Panc1 (cell line): ENCODE measurements around the gene SDF2L1. TPM values are rescaled to one million over a fixed set of nuclear protein-coding genes. Genes with fewer than 3 reads are reported as not detected.

Experiments used
- ATAC-seq: fragments of 200-7000 bp; cut with Tn5 transposase; 2 replicates; pipeline ENCODE4 v1.9.1; 2020; ENCODE audit warnings: mild to moderate bottlenecking, moderate library complexity
- BruUV-seq: library from RNA; stranded (reverse); fragments of 400-500 nt; replicated peaks from 2 replicates; lab custom pipeline; 2021; lab: Mats Ljungman, UMichigan
- CTCF ChIA-PET: fragments of 300-600 bp; sonication (Branson Sonifier 250); formaldehyde crosslinking; loops from one replicate; lab custom pipeline; 2022; ENCODE audit warnings: antibody characterized with exemption; lab: Charles Lee
- POLR2A ChIA-PET: fragments of 300-600 bp; sonication (Branson Sonifier 250); formaldehyde crosslinking; loops from one replicate; lab custom pipeline; 2022; ENCODE audit warnings: antibody characterized with exemption; lab: Charles Lee
- DNase-seq: peaks from one replicate; pipeline ENCODE4 v3.0.0-alpha.2; 2010; ENCODE audit warnings: low read depth, low spot score
- H3K27ac ChIP-seq: 2 replicates; pipeline ENCODE4 v1.5.1; 2011; ENCODE audit warnings: mild to moderate bottlenecking, low read length, inconsistent platforms
- H3K27me3 ChIP-seq: fragments of 200-500 bp; sonication (Bioruptor generic); 2 replicates; pipeline ENCODE4 v1.6.0; 2014; ENCODE audit warnings: low read length, inconsistent platforms; ENCODE audit not compliant: control insufficient read depth, insufficient read depth
- H3K36me3 ChIP-seq: fragments of 200-500 bp; sonication (Bioruptor generic); 2 replicates; pipeline ENCODE4 v1.5.1; 2014; ENCODE audit warnings: inconsistent platforms, mild to moderate bottlenecking, low read length, moderate library complexity; ENCODE audit not compliant: control insufficient read depth, insufficient read depth
- H3K4me1 ChIP-seq: 2 replicates; pipeline ENCODE4 v1.5.1; 2011; ENCODE audit warnings: inconsistent platforms, mild to moderate bottlenecking, low read length, moderate library complexity; ENCODE audit not compliant: control insufficient read depth, insufficient read depth
- H3K4me3 ChIP-seq, 2 experiments: 2 replicates each; pipeline ENCODE4 v1.5.1; 2011 to 2012; ENCODE audit warnings: low read depth in 2 of 2, low read length in 2 of 2, mild to moderate bottlenecking in 2 of 2, inconsistent platforms in 1 of 2, moderate library complexity in 1 of 2
- H3K9me3 ChIP-seq: fragments of 200-500 bp; sonication (Bioruptor generic); 2 replicates; pipeline ENCODE4 v1.5.1; 2014; ENCODE audit warnings: low read depth, mild to moderate bottlenecking, inconsistent platforms, low read length, moderate library complexity; ENCODE audit not compliant: control insufficient read depth, insufficient read depth
- CTCF ChIP-seq: fragments of 450-650 bp; IDR thresholded peaks from 2 replicates; pipeline ENCODE4 v1.5.1; 2017; ENCODE audit warnings: mild to moderate bottlenecking
- POLR2AphosphoS5 ChIP-seq: IDR thresholded peaks from 2 replicates; pipeline ENCODE4 v1.6.1; 2012; ENCODE audit warnings: mild to moderate bottlenecking, low read depth, low read length, moderate library complexity
- REST ChIP-seq, 2 experiments: IDR thresholded peaks; 2 replicates each; pipeline ENCODE4 v1.6.1; 2011 to 2012; ENCODE audit warnings: low read depth in 2 of 2, control low read depth in 1 of 2, low read length in 1 of 2, mild to moderate bottlenecking in 1 of 2, moderate library complexity in 1 of 2; ENCODE audit not compliant: insufficient read depth in 1 of 2
- SIN3A ChIP-seq: IDR thresholded peaks from 2 replicates; pipeline ENCODE4 v1.6.1; 2012; ENCODE audit warnings: low read depth, mild to moderate bottlenecking, low read length, moderate library complexity, borderline replicate concordance; ENCODE audit not compliant: insufficient read depth
- TCF7L2 ChIP-seq: IDR thresholded peaks from 2 replicates; pipeline ENCODE4 v1.6.1; 2011; ENCODE audit warnings: mild to moderate bottlenecking, low read depth, low read length, inconsistent platforms
- in situ Hi-C: cut with HindIII; loops from 2 replicates; pipeline ENCODE4 v1.10.0; 2016; ENCODE audit warnings: low sequenced_read_pairs, low pct_unique_long_range_greater_than_20kb
- intact Hi-C: fragments of 100-400 bp; cut with micrococcal nuclease; formaldehyde crosslinking; loops from one replicate; pipeline ENCODE4 v1.10.0; 2022; ENCODE audit not compliant: unreplicated experiment
- total RNA-seq: library from RNA; stranded (reverse); gene quantifications from one replicate; pipeline ENCODE4 v1.2.1, GENCODE V29; 2021; ENCODE audit not compliant: unreplicated experiment

Gene SDF2L1
- total RNA-seq, 1 experiment from 2014 or later = 66.0 TPM

- Histone ChIP-seq H3K9me3 (no peaks in the 10 kb centered on the region), H3K27ac (no peak overlapping the region), H3K36me3 (no peaks in the 10 kb centered on the region), H3K4me3 (no peak overlapping the region), H3K27me3 (no peaks in the 10 kb centered on the region), H3K4me1 (no peaks in the 10 kb centered on the region; the same call in 1 of the 2 replicates)
- ChIA-PET CTCF (no interaction called here), POLR2A (no interaction called here)
- TF ChIP-seq CTCF (no peak), TCF7L2 (no peak), SIN3A (no peak), POLR2AphosphoS5 (no peak), REST (IDR thresholded peaks at IDR 0.05; ENCODE audit: insufficient read depth in 1 of 2, low read depth in 2 of 2, low read length in 1 of 2) (no peak)
- ATAC-seq (no peak), DNase-seq (no peak)
- intact Hi-C loops (no loop called here), in situ Hi-C loops (no loop called here)
- no TSS peak for BruUV-seq
These were observed 39.5 kb upstream of the SDF2L1 start for GRCh38 chr22:21602579-21602978.

GRCh38 chr22:21603973-21604372 lies 38.1 kb upstream of the SDF2L1 start:
- ATAC-seq (no peak), DNase-seq (no peak)
- Histone ChIP-seq H3K4me3 (no peak overlapping the region), H3K36me3 (no peaks in the 10 kb centered on the region), H3K27me3 (no peaks in the 10 kb centered on the region), H3K4me1 (no peaks in the 10 kb centered on the region; the same call in 1 of the 2 replicates), H3K9me3 (no peaks in the 10 kb centered on the region), H3K27ac (no peak overlapping the region)
- POLR2A ChIA-PET = interaction anchor here (0.6 kb wide), 1 partner anchor 61 kb away, joined by 7 read pairs; no protein-coding TSS in a partner anchor
- CTCF ChIA-PET = no interaction called here
- intact Hi-C loops (no loop called here), in situ Hi-C loops (no loop called here)
- no TSS peak for BruUV-seq
- no peak for TF ChIP-seq TCF7L2
- no peak for TF ChIP-seq CTCF
- no peak for TF ChIP-seq POLR2AphosphoS5
- TF ChIP-seq SIN3A = no peak
- no peak for TF ChIP-seq REST (IDR thresholded peaks at IDR 0.05; ENCODE audit: insufficient read depth in 1 of 2, low read depth in 2 of 2, low read length in 1 of 2)
